PC-3 (cell line): ENCODE data around the gene RPS21. TPM values are rescaled to one million over a fixed set of nuclear protein-coding genes. Genes with fewer than 3 reads are reported as not detected.

Experiments used
- ATAC-seq: fragments of 200-7000 bp; cut with Tn5 transposase; 2 replicates; pipeline ENCODE4 v1.9.1; 2020; ENCODE audit warnings: mild to moderate bottlenecking, moderate library complexity
- BruUV-seq: library from RNA; stranded (reverse); fragments of 400-500 nt; replicated peaks from 2 replicates; lab custom pipeline; 2021; lab: Mats Ljungman, UMichigan
- CTCF ChIA-PET: fragments of 300-600 bp; sonication (Branson Sonifier 250); formaldehyde crosslinking; loops from one replicate; lab custom pipeline; 2022; ENCODE audit warnings: antibody characterized with exemption; lab: Charles Lee
- POLR2A ChIA-PET: fragments of 300-600 bp; sonication (Branson Sonifier 250); formaldehyde crosslinking; loops from one replicate; lab custom pipeline; 2022; ENCODE audit warnings: antibody characterized with exemption; ENCODE audit not compliant: unreplicated experiment; lab: Charles Lee
- DNase-seq: peaks from one replicate; pipeline ENCODE4 v3.0.0-alpha.2; 2015
- H2AFZ ChIP-seq: fragments of 300-600 bp; sonication (generic); 2 replicates; pipeline ENCODE4 v1.6.0; 2016; ENCODE audit warnings: antibody characterized with exemption, low read length
- H3F3A ChIP-seq: fragments of 300-600 bp; sonication (generic); one replicate; pipeline ENCODE4 v1.6.0; 2017; ENCODE audit warnings: antibody characterized with exemption, low read length, control low read depth, mild to moderate bottlenecking; ENCODE audit not compliant: unreplicated experiment
- H3K27ac ChIP-seq: fragments of 300-600 bp; sonication (generic); 2 replicates; pipeline ENCODE4 v1.5.1; 2016; ENCODE audit warnings: mild to moderate bottlenecking, low read length
- H3K27me3 ChIP-seq: fragments of 300-600 bp; sonication (generic); 2 replicates; pipeline ENCODE4 v1.6.1; 2016; ENCODE audit warnings: low read length, mixed read lengths
- H3K36me3 ChIP-seq: fragments of 300-600 bp; sonication (generic); 2 replicates; pipeline ENCODE4 v1.6.1; 2016; ENCODE audit warnings: low read depth, mixed run types, low read length, mixed read lengths
- H3K4me1 ChIP-seq: fragments of 300-600 bp; sonication (generic); 2 replicates; pipeline ENCODE4 v1.5.1; 2016; ENCODE audit warnings: low read length; ENCODE audit not compliant: insufficient read depth
- H3K4me2 ChIP-seq: fragments of 300-600 bp; sonication (generic); 2 replicates; pipeline ENCODE4 v1.6.0; 2016; ENCODE audit warnings: low read length
- H3K4me3 ChIP-seq: fragments of 300-600 bp; sonication (generic); 2 replicates; pipeline ENCODE4 v1.5.1; 2016; ENCODE audit warnings: mild to moderate bottlenecking, low read length, mixed read lengths
- H3K79me2 ChIP-seq: fragments of 300-600 bp; sonication (generic); 2 replicates; pipeline ENCODE4 v1.6.1; 2017; ENCODE audit warnings: low read length, mixed read lengths
- H3K9ac ChIP-seq: fragments of 300-600 bp; sonication (generic); 2 replicates; pipeline ENCODE4 v1.6.0; 2016; ENCODE audit warnings: mild to moderate bottlenecking, low read length
- H3K9me2 ChIP-seq: fragments of 300-600 bp; sonication (generic); replicated peaks from 2 replicates; pipeline ENCODE4 v1.6.1; 2016; ENCODE audit warnings: mixed run types, low read length, mixed read lengths
- H3K9me3 ChIP-seq: fragments of 300-600 bp; sonication (generic); 2 replicates; pipeline ENCODE4 v1.6.1; 2016; ENCODE audit warnings: low read length, mixed read lengths
- H4K20me1 ChIP-seq: fragments of 300-600 bp; sonication (generic); 2 replicates; pipeline ENCODE4 v1.6.1; 2016; ENCODE audit warnings: low read length, mixed read lengths
- CTCF ChIP-seq: fragments of 300-600 bp; sonication (generic); conservative IDR thresholded peaks from 2 replicates; pipeline ENCODE4 v1.5.1; 2017; ENCODE audit warnings: antibody characterized with exemption, low read depth, mild to moderate bottlenecking, low read length
- EZH2 ChIP-seq: fragments of 300-600 bp; sonication (generic); IDR thresholded peaks from one replicate; pipeline ENCODE4 v1.6.1; 2017; ENCODE audit warnings: antibody characterized with exemption, mild to moderate bottlenecking, low read length; ENCODE audit not compliant: unreplicated experiment
- EZH2phosphoT487 ChIP-seq: fragments of 300-600 bp; sonication (generic); IDR thresholded peaks from 2 replicates; pipeline ENCODE4 v1.6.1; 2018; ENCODE audit warnings: mild to moderate bottlenecking, antibody characterized with exemption, low read length, borderline replicate concordance
- intact Hi-C: fragments of 100-400 bp; cut with micrococcal nuclease; formaldehyde crosslinking; loops from 2 replicates; pipeline ENCODE4 v1.9.0; 2023
- total RNA-seq: library from RNA; depleted of rRNA; stranded (reverse); fragments of >200 nt; gene quantifications from 2 replicates; pipeline ENCODE4 v1.2.3, GENCODE V29; 2014

Gene RPS21
- total RNA-seq, 1 experiment from 2014 or later, result 1,945 TPM

GRCh38 chr20:62346398-62347150, 40.3 kb upstream of the RPS21 start:
- DNase-seq, result no peak
- no peaks in the 10 kb centered on the region for H3K9me2 ChIP-seq
- peaks cover 62% of the 10 kb centered on the region for H3K36me3 ChIP-seq
- ChIA-PET POLR2A (no interaction called here), CTCF (no interaction called here)
- H3K27ac ChIP-seq, result no peak overlapping the region
- ATAC-seq, result no peak
- no TSS peak for BruUV-seq
- H3K9me3 ChIP-seq, result no peaks in the 10 kb centered on the region
- intact Hi-C loops, result no loop called here
- H2AFZ ChIP-seq, result no peak overlapping the region
- H3K9ac ChIP-seq, result no peak overlapping the region
- no peaks in the 10 kb centered on the region for H3K27me3 ChIP-seq
- no peak overlapping the region for H3K4me3 ChIP-seq
- no peak for TF ChIP-seq EZH2
- TF ChIP-seq EZH2phosphoT487, result no peak
- TF ChIP-seq CTCF, result no peak
- H3F3A ChIP-seq, result peaks cover 8% of the 10 kb centered on the region
- peaks cover 10% of the 10 kb centered on the region; the same call in 1 of the 2 replicates for H3K79me2 ChIP-seq
- no peaks in the 10 kb centered on the region for H4K20me1 ChIP-seq
- H3K4me2 ChIP-seq, result no peak overlapping the region
- H3K4me1 ChIP-seq, result peaks cover 19% of the 10 kb centered on the region

- no peaks in the 10 kb centered on the region for H4K20me1 ChIP-seq
- CTCF ChIA-PET, result no interaction called here
- POLR2A ChIA-PET, result no interaction called here
These were observed 39.8 kb upstream of the RPS21 start for GRCh38 chr20:62347151-62347404.

More at GRCh38 chr20:62347151-62347404, 39.8 kb upstream of the RPS21 start:
- TF ChIP-seq CTCF (no peak), EZH2 (no peak), EZH2phosphoT487 (no peak)
- DNase-seq, result no peak
- Histone ChIP-seq H3K9ac (no peak overlapping the region), H2AFZ (no peak overlapping the region), H3K4me3 (no peak overlapping the region), H3K4me2 (no peak overlapping the region), H3K9me2 (no peaks in the 10 kb centered on the region), H3K27me3 (no peaks in the 10 kb centered on the region), H3K9me3 (no peaks in the 10 kb centered on the region), H3F3A (peaks cover 8% of the 10 kb centered on the region), H3K4me1 (peaks cover 22% of the 10 kb centered on the region), H3K36me3 (peaks cover 64% of the 10 kb centered on the region), H3K27ac (no peak overlapping the region), H3K79me2 (peaks cover 13% of the 10 kb centered on the region; the same call in 1 of the 2 replicates)
- no TSS peak for BruUV-seq
- intact Hi-C loops, result no loop called here
- ATAC-seq, result no peak
